GM18508 (cell line): ENCODE measurements around the gene RAB33B.
"Not testable (repeated sequence)": the region's sequence is repeated elsewhere in the genome, so short reads cannot be mapped to it uniquely, and the experiment has no call there.

Experiments
- ATAC-seq: cut with Tn5 transposase; IDR thresholded peaks from one replicate; pipeline ENCODE4 v1.9.1; 2021; ENCODE audit warnings: moderate number of reproducible peaks; ENCODE audit not compliant: insufficient read depth, unreplicated experiment

The RAB33B gene

GRCh38 chr4:139454111-139455045 lies at the start of gene RAB33B:
TSS of gene RAB33B (plus strand) at chr4:139454121. CDS start at chr4:139454196, 75 bp downstream.
- ATAC-seq, result no peak

GRCh38 chr4:139410312-139410711 lies 43.6 kb upstream of the RAB33B start:
- no peak for ATAC-seq

DNA sequence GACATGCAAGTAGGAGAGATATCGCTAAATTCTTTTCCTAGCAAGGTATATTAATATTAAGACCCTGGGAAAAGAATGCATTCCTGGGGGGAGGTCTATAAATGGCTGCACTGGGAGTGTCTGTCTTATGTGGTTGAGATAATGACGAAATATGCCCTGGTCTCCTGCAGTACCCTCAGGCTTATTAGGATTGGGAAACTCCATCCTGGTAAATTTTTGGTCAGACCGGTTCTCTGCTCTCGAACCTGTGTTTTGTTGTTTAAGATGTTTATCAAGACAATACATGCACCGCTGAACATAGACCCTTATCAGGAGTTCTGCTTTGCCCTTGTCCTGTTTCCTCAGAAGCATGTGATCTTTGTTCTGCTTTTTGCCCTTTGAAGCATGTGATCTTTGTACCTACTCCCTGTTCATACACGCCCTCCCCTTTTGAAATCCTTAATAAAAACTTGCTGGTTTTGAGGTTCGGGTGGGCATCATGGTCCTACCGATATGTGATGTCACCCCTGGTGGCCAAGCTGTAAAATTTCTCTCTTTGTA lies 39.2 kb upstream of the RAB33B start:
- ATAC-seq, result not testable (repeated sequence)

- ATAC-seq, result no peak
Observed at GRCh38 chr4:139416073-139416673, 37.7 kb upstream of the RAB33B start.

- peak; percentile 48 for ATAC-seq
Observed at GRCh38 chr4:139419388-139419914, 34.5 kb upstream of the RAB33B start.

GRCh38 chr4:139420652-139421051 lies 33.3 kb upstream of the RAB33B start:
- ATAC-seq, result no peak

- no peak for ATAC-seq
Observed at GRCh38 chr4:139436122-139436521, 17.8 kb upstream of the RAB33B start.

- no peak for ATAC-seq
Observed at GRCh38 chr4:139438141-139438540, 15.8 kb upstream of the RAB33B start.

DNA sequence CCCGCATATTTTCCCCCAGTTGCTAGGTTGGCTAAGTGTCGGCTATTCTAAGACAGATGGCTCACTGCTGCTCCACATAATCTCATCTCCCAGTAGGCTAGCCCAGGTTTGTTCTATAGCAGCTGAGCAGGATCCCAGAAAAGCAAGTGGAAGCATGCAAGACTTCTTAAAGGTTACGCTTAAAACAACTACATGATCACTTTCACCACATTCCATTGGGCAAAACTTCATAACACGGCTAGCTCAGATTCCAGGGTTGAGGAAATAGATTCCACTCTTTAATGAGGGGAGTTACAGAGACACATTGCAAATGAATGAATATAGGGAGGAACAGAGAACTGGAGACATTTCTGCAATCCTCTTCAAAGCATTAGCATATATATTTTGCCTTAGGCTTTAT lies 12.9 kb upstream of the RAB33B start:
- ATAC-seq, result no peak

DNA sequence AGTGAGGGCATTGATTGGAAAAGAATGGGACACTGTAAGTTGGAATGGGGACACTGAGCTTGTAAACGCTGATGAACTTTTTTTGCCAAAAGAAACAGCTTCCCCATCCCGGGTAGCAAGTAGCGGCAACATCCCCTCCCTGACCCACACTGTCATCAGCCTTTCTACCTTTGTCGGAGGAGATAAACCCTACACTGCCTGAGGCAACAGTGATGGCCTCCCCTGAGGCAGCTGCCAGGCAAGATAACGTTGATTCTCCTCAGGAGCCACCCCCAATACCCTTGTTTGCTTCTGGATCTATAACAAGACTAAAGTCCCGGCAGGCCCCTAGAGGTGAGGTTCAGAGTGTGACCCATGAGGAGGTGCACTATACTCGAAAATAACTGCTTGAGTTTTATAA lies 10.3 kb upstream of the RAB33B start:
- ATAC-seq, result no peak

DNA sequence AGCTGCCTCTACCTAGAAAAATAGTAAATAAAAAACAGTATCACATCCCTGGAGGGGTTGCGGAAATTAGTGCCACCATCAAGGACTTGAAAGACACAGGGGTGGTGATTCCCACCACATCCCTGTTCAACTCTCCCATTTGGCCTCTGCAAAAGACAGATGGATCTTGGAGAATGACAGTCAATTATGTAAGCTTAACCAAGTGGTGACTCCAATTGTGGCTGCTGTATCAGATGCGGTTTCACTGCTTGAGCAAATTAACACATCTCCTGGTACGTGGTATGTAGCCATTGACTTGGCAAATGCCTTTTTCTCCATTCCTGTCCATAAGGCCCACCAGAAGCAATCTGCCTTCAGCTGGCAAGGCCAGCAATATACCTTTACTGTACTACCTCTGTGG lies 9.0 kb upstream of the RAB33B start:
- not testable (repeated sequence) for ATAC-seq

DNA sequence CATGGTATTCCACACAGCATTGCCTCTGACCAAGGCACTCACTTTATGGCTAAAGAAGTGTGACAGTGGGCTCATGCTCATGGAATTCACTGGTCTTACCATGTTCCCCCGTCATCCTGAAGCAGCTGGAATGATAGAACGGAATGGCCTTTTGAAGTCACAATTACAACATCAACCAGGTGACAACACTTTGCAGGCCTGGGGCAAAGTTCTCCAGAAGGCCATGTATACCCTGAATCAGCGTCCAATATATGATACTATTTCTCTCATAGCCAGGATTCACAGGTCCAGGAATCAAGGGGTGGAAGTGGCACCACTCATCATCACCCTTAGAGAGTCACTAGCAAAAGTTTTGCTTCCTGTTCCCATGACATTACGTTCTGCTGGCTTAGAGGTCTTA lies 6.8 kb upstream of the RAB33B start:
- ATAC-seq, result not testable (repeated sequence)

- ATAC-seq, result no peak
Observed at GRCh38 chr4:139450586-139450985, 3.3 kb upstream of the RAB33B start.

GRCh38 chr4:139451997-139452396 lies 1.9 kb upstream of the RAB33B start:
- ATAC-seq, result no peak

- peak; percentile 44 for ATAC-seq
Observed at GRCh38 chr4:139453041-139453370, 915 bp upstream of the RAB33B start.

DNA sequence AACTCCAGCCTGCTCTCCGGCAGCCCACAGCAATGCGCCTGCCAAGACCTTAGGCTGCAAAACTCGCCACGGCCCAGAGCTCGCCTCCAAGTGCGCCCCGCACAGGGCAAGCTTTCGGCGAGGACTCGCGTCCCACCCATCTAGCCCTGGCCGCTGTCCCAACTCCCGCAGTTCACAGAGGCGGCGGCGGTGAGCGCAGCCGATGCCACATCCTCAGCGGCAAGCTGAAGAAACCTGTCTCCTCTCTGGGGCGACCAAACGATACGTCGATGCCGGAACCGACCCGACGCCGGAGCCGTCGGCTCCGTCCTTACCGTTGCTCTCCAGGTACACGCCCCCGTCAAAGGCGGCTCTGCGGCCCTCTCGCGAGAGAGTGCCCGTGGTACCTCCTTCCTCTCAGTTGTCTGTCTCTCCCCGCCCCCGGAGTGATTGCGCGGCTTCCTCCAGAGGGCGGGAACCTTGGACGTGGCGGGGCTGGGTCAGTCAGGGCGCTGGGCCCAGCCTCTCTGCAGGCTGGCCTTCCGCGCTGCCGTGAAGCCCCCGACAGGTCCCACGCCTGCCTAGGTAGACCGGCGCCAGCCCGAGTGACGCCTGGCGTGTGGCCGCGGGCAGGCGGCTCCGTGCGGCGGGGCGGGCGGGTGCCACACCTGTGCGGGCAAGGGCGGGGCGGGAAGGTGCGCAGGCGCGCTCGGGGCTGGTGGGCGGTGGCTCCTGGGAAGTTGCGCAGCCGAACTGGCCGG lies 380 bp upstream of the RAB33B start:
- peak; percentile 76 for ATAC-seq

- ATAC-seq, result no peak
Observed at GRCh38 chr4:139455126-139455538, 1.2 kb downstream of the RAB33B start.

- no peak for ATAC-seq
Observed at GRCh38 chr4:139457318-139457717, 3.4 kb downstream of the RAB33B start.

- ATAC-seq, result no peak
Observed at GRCh38 chr4:139458543-139458942, 4.6 kb downstream of the RAB33B start.

- no peak for ATAC-seq
Observed at GRCh38 chr4:139458999-139459398, 5.1 kb downstream of the RAB33B start.

- ATAC-seq, result no peak
Observed at GRCh38 chr4:139460565-139460964, 6.6 kb downstream of the RAB33B start.
